ENCODE measurements around the gene RRM1.

- TF ChIP-seq CTCF (IDR thresholded peaks at IDR 0.05): no peak
- TF ChIP-seq POLR2AphosphoS5 (IDR thresholded peaks at IDR 0.05): no peak
Observed at GRCh38 chr11:4118107-4118506, 23.5 kb downstream of the RRM1 start.

Data from stomach (tissue), 4 donors.